H9 (cell line): ENCODE data around the gene HOXC13. TPM values are rescaled to one million over a fixed set of nuclear protein-coding genes. Genes with fewer than 3 reads are reported as not detected.

Experiments used
- DNase-seq: peaks from one replicate; pipeline ENCODE4 v3.0.0-alpha.2; 2017
- H2AFZ ChIP-seq: one replicate; pipeline ENCODE4 v1.6.1; 2013; ENCODE audit warnings: mild to moderate bottlenecking, low read length, control low read depth, moderate library complexity
- H2AK5ac ChIP-seq: 2 replicates; pipeline ENCODE4 v1.6.1; 2013; ENCODE audit warnings: low read length, control low read depth, mixed read lengths; ENCODE audit not compliant: insufficient read length
- H2BK120ac ChIP-seq: one replicate; pipeline ENCODE4 v1.6.1; 2013; ENCODE audit warnings: low read depth, mild to moderate bottlenecking, low read length, control low read depth, inconsistent platforms; ENCODE audit not compliant: poor library complexity, severe bottlenecking
- H2BK12ac ChIP-seq: 2 replicates; pipeline ENCODE4 v1.6.1; 2013; ENCODE audit warnings: low read length, control low read depth, mixed read lengths, low read depth; ENCODE audit not compliant: insufficient read length
- H2BK15ac ChIP-seq: 2 replicates; pipeline ENCODE4 v1.6.1; 2013; ENCODE audit warnings: low read depth, low read length, control low read depth
- H2BK20ac ChIP-seq: one replicate; pipeline ENCODE4 v1.6.1; 2013; ENCODE audit warnings: low read depth, mild to moderate bottlenecking, low read length, control low read depth, inconsistent platforms; ENCODE audit not compliant: poor library complexity, severe bottlenecking
- H2BK5ac ChIP-seq: 2 replicates; pipeline ENCODE4 v1.6.1; 2013; ENCODE audit warnings: low read length, control low read depth, mixed read lengths; ENCODE audit not compliant: insufficient read length
- H3K14ac ChIP-seq: 2 replicates; pipeline ENCODE4 v1.6.1; 2013; ENCODE audit warnings: low read length, control low read depth; ENCODE audit not compliant: insufficient read depth
- H3K18ac ChIP-seq: 2 replicates; pipeline ENCODE4 v1.6.1; 2013; ENCODE audit warnings: low read depth, mild to moderate bottlenecking, mixed read lengths, low read length, control low read depth; ENCODE audit not compliant: insufficient read length
- H3K23ac ChIP-seq: 2 replicates; pipeline ENCODE4 v1.6.1; 2013; ENCODE audit warnings: low read length, control low read depth, mixed read lengths, low read depth; ENCODE audit not compliant: insufficient read length
- H3K23me2 ChIP-seq: 2 replicates; pipeline ENCODE4 v1.6.1; 2013; ENCODE audit warnings: low read depth, mild to moderate bottlenecking, mixed read lengths, low read length, control low read depth; ENCODE audit not compliant: insufficient read length, poor library complexity, severe bottlenecking
- H3K27ac ChIP-seq: 2 replicates; pipeline ENCODE4 v1.5.1; 2013; ENCODE audit warnings: low read length, control low read depth, mixed read lengths, low read depth; ENCODE audit not compliant: insufficient read length
- H3K27me3 ChIP-seq: 2 replicates; pipeline ENCODE4 v1.6.1; 2013; ENCODE audit warnings: low read length, control low read depth, inconsistent platforms; ENCODE audit not compliant: insufficient read depth
- H3K4ac ChIP-seq: 2 replicates; pipeline ENCODE4 v1.6.1; 2013; ENCODE audit warnings: low read depth, mild to moderate bottlenecking, control low read depth, inconsistent platforms, low read length, moderate library complexity
- H3K4me1 ChIP-seq: 2 replicates; pipeline ENCODE4 v1.6.1; 2013; ENCODE audit warnings: low read length, control low read depth, inconsistent platforms; ENCODE audit not compliant: insufficient read depth
- H3K4me2 ChIP-seq: 2 replicates; pipeline ENCODE4 v1.6.1; 2013; ENCODE audit warnings: low read length, control low read depth, mixed read lengths; ENCODE audit not compliant: insufficient read length, insufficient read depth
- H3K56ac ChIP-seq: 2 replicates; pipeline ENCODE4 v1.6.1; 2013; ENCODE audit warnings: low read depth, mild to moderate bottlenecking, mixed read lengths, low read length, control low read depth; ENCODE audit not compliant: insufficient read length
- H3K79me1 ChIP-seq: 2 replicates; pipeline ENCODE4 v1.6.1; 2013; ENCODE audit warnings: low read depth, mild to moderate bottlenecking, moderate library complexity, low read length, control low read depth, inconsistent platforms; ENCODE audit not compliant: insufficient read depth, poor library complexity, severe bottlenecking
- H3K79me2 ChIP-seq: 2 replicates; pipeline ENCODE4 v1.6.1; 2013; ENCODE audit warnings: low read length, control low read depth, inconsistent platforms; ENCODE audit not compliant: insufficient read depth
- H3K9ac ChIP-seq: 2 replicates; pipeline ENCODE4 v1.6.1; 2013; ENCODE audit warnings: low read length, control low read depth, mixed read lengths; ENCODE audit not compliant: insufficient read length; ENCODE audit errors: extremely low read depth
- H3K9me3 ChIP-seq: one replicate; pipeline ENCODE4 v1.6.1; 2013; ENCODE audit warnings: low read depth, low read length, inconsistent platforms; ENCODE audit not compliant: control insufficient read depth
- H3T11ph ChIP-seq: one replicate; pipeline ENCODE4 v1.6.1; 2013; ENCODE audit warnings: mild to moderate bottlenecking, low read length, control low read depth, inconsistent platforms
- H4K20me1 ChIP-seq: one replicate; pipeline ENCODE4 v1.6.1; 2013; ENCODE audit not compliant: control insufficient read depth, insufficient read length, insufficient read depth
- H4K5ac ChIP-seq: 2 replicates; pipeline ENCODE4 v1.6.1; 2013; ENCODE audit warnings: low read depth, mild to moderate bottlenecking, mixed read lengths, low read length, control low read depth; ENCODE audit not compliant: insufficient read length
- H4K8ac ChIP-seq: replicated peaks from 2 replicates; pipeline ENCODE4 v1.6.1; 2013; ENCODE audit warnings: low read length, control low read depth, mixed read lengths, low read depth; ENCODE audit not compliant: insufficient read length
- H4K91ac ChIP-seq: 2 replicates; pipeline ENCODE4 v1.6.1; 2013; ENCODE audit warnings: low read depth, mild to moderate bottlenecking, moderate library complexity, mixed read lengths, low read length, control low read depth; ENCODE audit not compliant: insufficient read length
- H3K27ac Mint-ChIP-seq, 3 experiments: 2 replicates in 2 of 3; 3 replicates in 1 of 3; pipeline ENCODE4 v1.8.0; 2020 to 2021; ENCODE audit warnings: mixed read lengths in 3 of 3, mild to moderate bottlenecking in 1 of 3, moderate library complexity in 1 of 3
- H3K27me3 Mint-ChIP-seq: 2 replicates; pipeline ENCODE4 v1.8.0; 2021; ENCODE audit warnings: low read depth, mild to moderate bottlenecking, moderate library complexity, mixed read lengths
- H3K36me3 Mint-ChIP-seq, 3 experiments: 2 replicates in 2 of 3; 3 replicates in 1 of 3; pipeline ENCODE4 v1.8.0; 2020 to 2021; ENCODE audit warnings: low read depth in 3 of 3, mixed read lengths in 3 of 3; ENCODE audit not compliant: insufficient read depth in 1 of 3
- H3K4me1 Mint-ChIP-seq, 2 experiments: 2 replicates each; pipeline ENCODE4 v1.8.0; 2020; ENCODE audit warnings: mixed read lengths in 2 of 2
- H3K4me3 Mint-ChIP-seq, 2 experiments: 2 replicates in 1 of 2; 3 replicates in 1 of 2; pipeline ENCODE4 v1.8.0; 2020 to 2021; ENCODE audit warnings: mild to moderate bottlenecking in 2 of 2, mixed read lengths in 2 of 2, moderate library complexity in 1 of 2
- H3K9me3 Mint-ChIP-seq, 2 experiments: 2 replicates in 1 of 2; 3 replicates in 1 of 2; pipeline ENCODE4 v1.8.0; 2020; ENCODE audit warnings: mild to moderate bottlenecking in 2 of 2, mixed read lengths in 2 of 2, moderate library complexity in 1 of 2
- CTCF ChIP-seq: fragments of 200-600 bp; sonication (generic); conservative IDR thresholded peaks from 3 replicates; pipeline ENCODE4 v1.8.0; 2021; ENCODE audit warnings: antibody characterized with exemption, mild to moderate bottlenecking
- WGBS: extraction: QIAGEN DNeasy Blood & Tissue Kit; methylation state at CpG from one replicate; pipeline ENCODE4 v1.1.7; 2013; ENCODE audit warnings: missing lambda C conversion rate, low lambda C conversion rate, mixed read lengths; ENCODE audit not compliant: insufficient read length; ENCODE audit errors: extremely low coverage; 5-methylcytosine and 5-hydroxymethylcytosine counted together
- total RNA-seq: library from RNA; stranded (reverse); gene quantifications from 2 replicates; pipeline ENCODE4 v1.2.1, GENCODE V29; 2021

HOXC13 gene
- total RNA-seq, 1 experiment from 2014 or later: not detected

GRCh38 chr12:53944907-53945847, 6.5 kb downstream of the HOXC13 start:
- H4K5ac ChIP-seq: no peak overlapping the region
- no peak overlapping the region for H2BK120ac ChIP-seq
- no peak overlapping the region for H3K4me3 Mint-ChIP-seq
- no peak overlapping the region for H3K4ac ChIP-seq
- no peaks in the 10 kb centered on the region for H4K20me1 ChIP-seq
- no peak overlapping the region; the same call in 1 of the 2 replicates for H3K14ac ChIP-seq
- peaks cover 0 to 5% of the 10 kb centered on the region in 2 experiments; a peak in 3 of 5 replicates for H3K9me3 Mint-ChIP-seq
- no peak overlapping the region for H2BK20ac ChIP-seq
- H3K27me3 Mint-ChIP-seq: peaks cover 99% of the 10 kb centered on the region
- H3K4me2 ChIP-seq: peak overlapping the region; percentile 27
- peak; percentile 38; the same call in 2 of the 3 replicates for TF ChIP-seq CTCF
- H3K79me1 ChIP-seq: no peaks in the 10 kb centered on the region
- no peaks in the 10 kb centered on the region for H3K9me3 ChIP-seq
- H3K56ac ChIP-seq: no peak overlapping the region
- peak overlapping the region in 1 of 3 experiments; percentile 79; a peak in 1 of 7 replicates for H3K27ac Mint-ChIP-seq
- H3K27me3 ChIP-seq: peaks cover 98% of the 10 kb centered on the region
- no peaks in the 10 kb centered on the region for H3K4me1 ChIP-seq
- H4K91ac ChIP-seq: no peak overlapping the region
- no peak overlapping the region for H4K8ac ChIP-seq
- no peak overlapping the region for H2BK5ac ChIP-seq
- no peak overlapping the region for H3K18ac ChIP-seq
- H3K4me1 Mint-ChIP-seq: peaks cover 0 to 8% of the 10 kb centered on the region in 2 experiments; a peak in 3 of 4 replicates
- no CpG with 5 or more reads among the region's 51 CpGs for WGBS
- no peaks in the 10 kb centered on the region for H3K23me2 ChIP-seq
- no peak overlapping the region for H2AK5ac ChIP-seq
- no peak overlapping the region for H3T11ph ChIP-seq
- no peaks in the 10 kb centered on the region for H3K36me3 Mint-ChIP-seq
- no peak overlapping the region for H3K9ac ChIP-seq
- H2BK12ac ChIP-seq: no peak overlapping the region
- H2AFZ ChIP-seq: no peak overlapping the region
- DNase-seq: no peak
- no peak overlapping the region for H3K23ac ChIP-seq
- no peaks in the 10 kb centered on the region for H3K79me2 ChIP-seq
- H2BK15ac ChIP-seq: no peak overlapping the region
- H3K27ac ChIP-seq: no peak overlapping the region
